ENCODE results near the gene C11orf42.

DNA sequence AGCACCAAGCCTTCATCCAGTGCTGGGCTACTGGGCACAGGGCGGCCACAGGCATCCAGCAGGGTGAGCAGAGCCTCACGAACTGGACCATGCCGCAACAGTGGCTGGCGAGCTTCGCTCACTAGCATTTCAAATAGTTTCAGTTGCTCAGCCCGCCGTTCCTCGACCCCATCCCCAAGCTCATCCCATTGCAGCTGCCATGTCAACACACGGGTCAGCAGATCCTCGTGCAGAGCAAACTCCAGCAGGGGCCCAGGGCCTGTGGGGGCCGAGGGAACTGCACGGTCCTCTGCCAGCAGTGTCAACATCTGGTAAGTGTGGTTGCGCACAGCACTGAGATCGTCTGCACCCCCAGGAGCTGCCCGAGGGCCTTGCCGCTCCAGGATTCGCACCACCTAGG, 18.5 kb downstream of the C11orf42 start:
- TF ChIP-seq, protein P1, sequence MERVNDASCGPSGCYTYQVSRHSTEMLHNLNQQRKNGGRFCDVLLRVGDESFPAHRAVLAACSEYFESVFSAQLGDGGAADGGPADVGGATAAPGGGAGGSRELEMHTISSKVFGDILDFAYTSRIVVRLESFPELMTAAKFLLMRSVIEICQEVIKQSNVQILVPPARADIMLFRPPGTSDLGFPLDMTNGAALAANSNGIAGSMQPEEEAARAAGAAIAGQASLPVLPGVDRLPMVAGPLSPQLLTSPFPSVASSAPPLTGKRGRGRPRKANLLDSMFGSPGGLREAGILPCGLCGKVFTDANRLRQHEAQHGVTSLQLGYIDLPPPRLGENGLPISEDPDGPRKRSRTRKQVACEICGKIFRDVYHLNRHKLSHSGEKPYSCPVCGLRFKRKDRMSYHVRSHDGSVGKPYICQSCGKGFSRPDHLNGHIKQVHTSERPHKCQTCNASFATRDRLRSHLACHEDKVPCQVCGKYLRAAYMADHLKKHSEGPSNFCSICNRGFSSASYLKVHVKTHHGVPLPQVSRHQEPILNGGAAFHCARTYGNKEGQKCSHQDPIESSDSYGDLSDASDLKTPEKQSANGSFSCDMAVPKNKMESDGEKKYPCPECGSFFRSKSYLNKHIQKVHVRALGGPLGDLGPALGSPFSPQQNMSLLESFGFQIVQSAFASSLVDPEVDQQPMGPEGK (CRISPR knock-in tag; IDR thresholded peaks at IDR 0.05; ENCODE audit: borderline replicate concordance), result no peak
- TF ChIP-seq ZC3H10 (CRISPR knock-in tag; IDR thresholded peaks at IDR 0.05), result no peak
- TF ChIP-seq, protein P2, sequence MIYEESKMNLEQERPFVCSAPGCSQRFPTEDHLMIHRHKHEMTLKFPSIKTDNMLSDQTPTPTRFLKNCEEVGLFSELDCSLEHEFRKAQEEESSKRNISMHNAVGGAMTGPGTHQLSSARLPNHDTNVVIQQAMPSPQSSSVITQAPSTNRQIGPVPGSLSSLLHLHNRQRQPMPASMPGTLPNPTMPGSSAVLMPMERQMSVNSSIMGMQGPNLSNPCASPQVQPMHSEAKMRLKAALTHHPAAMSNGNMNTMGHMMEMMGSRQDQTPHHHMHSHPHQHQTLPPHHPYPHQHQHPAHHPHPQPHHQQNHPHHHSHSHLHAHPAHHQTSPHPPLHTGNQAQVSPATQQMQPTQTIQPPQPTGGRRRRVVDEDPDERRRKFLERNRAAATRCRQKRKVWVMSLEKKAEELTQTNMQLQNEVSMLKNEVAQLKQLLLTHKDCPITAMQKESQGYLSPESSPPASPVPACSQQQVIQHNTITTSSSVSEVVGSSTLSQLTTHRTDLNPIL (CRISPR knock-in tag; IDR thresholded peaks at IDR 0.05; ENCODE audit: low read depth), result no peak
- no peak for TF ChIP-seq ARNTL (CRISPR knock-in tag; IDR thresholded peaks at IDR 0.05; ENCODE audit: borderline replicate concordance, low read depth)
- TF ChIP-seq, protein P3, sequence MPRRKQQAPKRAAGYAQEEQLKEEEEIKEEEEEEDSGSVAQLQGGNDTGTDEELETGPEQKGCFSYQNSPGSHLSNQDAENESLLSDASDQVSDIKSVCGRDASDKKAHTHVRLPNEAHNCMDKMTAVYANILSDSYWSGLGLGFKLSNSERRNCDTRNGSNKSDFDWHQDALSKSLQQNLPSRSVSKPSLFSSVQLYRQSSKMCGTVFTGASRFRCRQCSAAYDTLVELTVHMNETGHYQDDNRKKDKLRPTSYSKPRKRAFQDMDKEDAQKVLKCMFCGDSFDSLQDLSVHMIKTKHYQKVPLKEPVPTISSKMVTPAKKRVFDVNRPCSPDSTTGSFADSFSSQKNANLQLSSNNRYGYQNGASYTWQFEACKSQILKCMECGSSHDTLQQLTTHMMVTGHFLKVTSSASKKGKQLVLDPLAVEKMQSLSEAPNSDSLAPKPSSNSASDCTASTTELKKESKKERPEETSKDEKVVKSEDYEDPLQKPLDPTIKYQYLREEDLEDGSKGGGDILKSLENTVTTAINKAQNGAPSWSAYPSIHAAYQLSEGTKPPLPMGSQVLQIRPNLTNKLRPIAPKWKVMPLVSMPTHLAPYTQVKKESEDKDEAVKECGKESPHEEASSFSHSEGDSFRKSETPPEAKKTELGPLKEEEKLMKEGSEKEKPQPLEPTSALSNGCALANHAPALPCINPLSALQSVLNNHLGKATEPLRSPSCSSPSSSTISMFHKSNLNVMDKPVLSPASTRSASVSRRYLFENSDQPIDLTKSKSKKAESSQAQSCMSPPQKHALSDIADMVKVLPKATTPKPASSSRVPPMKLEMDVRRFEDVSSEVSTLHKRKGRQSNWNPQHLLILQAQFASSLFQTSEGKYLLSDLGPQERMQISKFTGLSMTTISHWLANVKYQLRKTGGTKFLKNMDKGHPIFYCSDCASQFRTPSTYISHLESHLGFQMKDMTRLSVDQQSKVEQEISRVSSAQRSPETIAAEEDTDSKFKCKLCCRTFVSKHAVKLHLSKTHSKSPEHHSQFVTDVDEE (CRISPR knock-in tag; IDR thresholded peaks at IDR 0.05), result no peak
- TF ChIP-seq ESRRG (CRISPR knock-in tag; IDR thresholded peaks at IDR 0.05), result no peak
- TF ChIP-seq, protein P4, sequence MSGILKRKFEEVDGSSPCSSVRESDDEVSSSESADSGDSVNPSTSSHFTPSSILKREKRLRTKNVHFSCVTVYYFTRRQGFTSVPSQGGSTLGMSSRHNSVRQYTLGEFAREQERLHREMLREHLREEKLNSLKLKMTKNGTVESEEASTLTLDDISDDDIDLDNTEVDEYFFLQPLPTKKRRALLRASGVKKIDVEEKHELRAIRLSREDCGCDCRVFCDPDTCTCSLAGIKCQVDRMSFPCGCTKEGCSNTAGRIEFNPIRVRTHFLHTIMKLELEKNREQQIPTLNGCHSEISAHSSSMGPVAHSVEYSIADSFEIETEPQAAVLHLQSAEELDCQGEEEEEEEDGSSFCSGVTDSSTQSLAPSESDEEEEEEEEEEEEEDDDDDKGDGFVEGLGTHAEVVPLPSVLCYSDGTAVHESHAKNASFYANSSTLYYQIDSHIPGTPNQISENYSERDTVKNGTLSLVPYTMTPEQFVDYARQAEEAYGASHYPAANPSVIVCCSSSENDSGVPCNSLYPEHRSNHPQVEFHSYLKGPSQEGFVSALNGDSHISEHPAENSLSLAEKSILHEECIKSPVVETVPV (CRISPR knock-in tag; IDR thresholded peaks at IDR 0.05), result no peak
- TF ChIP-seq, protein P5, sequence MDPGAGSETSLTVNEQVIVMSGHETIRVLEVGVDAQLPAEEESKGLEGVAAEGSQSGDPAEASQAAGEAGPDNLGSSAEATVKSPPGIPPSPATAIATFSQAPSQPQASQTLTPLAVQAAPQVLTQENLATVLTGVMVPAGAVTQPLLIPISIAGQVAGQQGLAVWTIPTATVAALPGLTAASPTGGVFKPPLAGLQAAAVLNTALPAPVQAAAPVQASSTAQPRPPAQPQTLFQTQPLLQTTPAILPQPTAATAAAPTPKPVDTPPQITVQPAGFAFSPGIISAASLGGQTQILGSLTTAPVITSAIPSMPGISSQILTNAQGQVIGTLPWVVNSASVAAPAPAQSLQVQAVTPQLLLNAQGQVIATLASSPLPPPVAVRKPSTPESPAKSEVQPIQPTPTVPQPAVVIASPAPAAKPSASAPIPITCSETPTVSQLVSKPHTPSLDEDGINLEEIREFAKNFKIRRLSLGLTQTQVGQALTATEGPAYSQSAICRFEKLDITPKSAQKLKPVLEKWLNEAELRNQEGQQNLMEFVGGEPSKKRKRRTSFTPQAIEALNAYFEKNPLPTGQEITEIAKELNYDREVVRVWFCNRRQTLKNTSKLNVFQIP (CRISPR knock-in tag; IDR thresholded peaks at IDR 0.05; ENCODE audit: borderline replicate concordance, low read depth), result no peak
